ENCODE data around the gene ITPKB. TPM values are rescaled to one million over a fixed set of nuclear protein-coding genes. Genes with fewer than 3 reads are reported as not detected.

Gene ITPKB
- total RNA-seq, 1 donor: 6.2 TPM

- Histone ChIP-seq H3K4me1 (ENCODE audit: insufficient read depth, low read length) (peaks cover 5% of the 10 kb centered on the region), H3K27ac (ENCODE audit: low read depth, low read length) (no peak overlapping the region), H3K36me3 (ENCODE audit: insufficient read depth, low read length) (no peaks in the 10 kb centered on the region), H3K9me3 (ENCODE audit: low read depth, low read length) (no peaks in the 10 kb centered on the region), H3K27me3 (ENCODE audit: insufficient read depth, low read length) (no peaks in the 10 kb centered on the region), H2AFZ (ENCODE audit: low read length) (no peak overlapping the region), H3K4me2 (ENCODE audit: insufficient read depth, low read length) (no peak overlapping the region), H3K79me2 (ENCODE audit: insufficient read depth, low read length) (no peaks in the 10 kb centered on the region), H3K4me3 (ENCODE audit: insufficient read depth, low read length) (no peak overlapping the region), H4K20me1 (ENCODE audit: insufficient read depth, low read length) (no peaks in the 10 kb centered on the region)
- peak; percentile 59 for DNase-seq (ENCODE audit: insufficient read length, low spot score, missing footprints)
- no peak for TF ChIP-seq CTCF (IDR thresholded peaks at IDR 0.05; ENCODE audit: extremely low read depth, low read depth, low read length)
These were observed 46.3 kb downstream of the ITPKB start for GRCh38 chr1:226692823-226693222.

- no peak overlapping the region for H2AFZ ChIP-seq (ENCODE audit: low read length)
- no peak overlapping the region for H3K4me2 ChIP-seq (ENCODE audit: insufficient read depth, low read length)
- no peaks in the 10 kb centered on the region for H4K20me1 ChIP-seq (ENCODE audit: insufficient read depth, low read length)
- H3K79me2 ChIP-seq (ENCODE audit: insufficient read depth, low read length): no peaks in the 10 kb centered on the region
- no peak overlapping the region for H3K27ac ChIP-seq (ENCODE audit: low read depth, low read length)
- H3K4me3 ChIP-seq (ENCODE audit: insufficient read depth, low read length): no peak overlapping the region
- H3K4me1 ChIP-seq (ENCODE audit: insufficient read depth, low read length): peaks cover 5% of the 10 kb centered on the region
- no peaks in the 10 kb centered on the region for H3K27me3 ChIP-seq (ENCODE audit: insufficient read depth, low read length)
- no peak for TF ChIP-seq CTCF (IDR thresholded peaks at IDR 0.05; ENCODE audit: extremely low read depth, low read depth, low read length)
- no peak for DNase-seq (ENCODE audit: insufficient read length, low spot score, missing footprints)
- no peaks in the 10 kb centered on the region for H3K36me3 ChIP-seq (ENCODE audit: insufficient read depth, low read length)
- H3K9me3 ChIP-seq (ENCODE audit: low read depth, low read length): no peaks in the 10 kb centered on the region
These were observed 46.9 kb downstream of the ITPKB start for GRCh38 chr1:226692051-226692792.

- H3K4me3 ChIP-seq (ENCODE audit: insufficient read depth, low read length): no peak overlapping the region
- H3K79me2 ChIP-seq (ENCODE audit: insufficient read depth, low read length): no peaks in the 10 kb centered on the region
- H2AFZ ChIP-seq (ENCODE audit: low read length): no peak overlapping the region
- no peak overlapping the region for H3K27ac ChIP-seq (ENCODE audit: low read depth, low read length)
- no peak for DNase-seq (ENCODE audit: insufficient read length, low spot score, missing footprints)
- H3K36me3 ChIP-seq (ENCODE audit: insufficient read depth, low read length): no peaks in the 10 kb centered on the region
- H3K4me2 ChIP-seq (ENCODE audit: insufficient read depth, low read length): no peak overlapping the region
- TF ChIP-seq CTCF (IDR thresholded peaks at IDR 0.05; ENCODE audit: extremely low read depth, low read depth, low read length): no peak
- H4K20me1 ChIP-seq (ENCODE audit: insufficient read depth, low read length): no peaks in the 10 kb centered on the region
- H3K9me3 ChIP-seq (ENCODE audit: low read depth, low read length): no peaks in the 10 kb centered on the region
- no peaks in the 10 kb centered on the region for H3K4me1 ChIP-seq (ENCODE audit: insufficient read depth, low read length)
- H3K27me3 ChIP-seq (ENCODE audit: insufficient read depth, low read length): no peaks in the 10 kb centered on the region
These were observed 47.8 kb downstream of the ITPKB start for GRCh38 chr1:226691247-226691646.

GRCh38 chr1:226690460-226690982, 48.6 kb downstream of the ITPKB start:
- Histone ChIP-seq H3K36me3 (ENCODE audit: insufficient read depth, low read length) (no peaks in the 10 kb centered on the region), H3K4me2 (ENCODE audit: insufficient read depth, low read length) (no peak overlapping the region), H2AFZ (ENCODE audit: low read length) (no peak overlapping the region), H3K27ac (ENCODE audit: low read depth, low read length) (no peak overlapping the region), H3K27me3 (ENCODE audit: insufficient read depth, low read length) (no peaks in the 10 kb centered on the region), H3K9me3 (ENCODE audit: low read depth, low read length) (no peaks in the 10 kb centered on the region), H3K79me2 (ENCODE audit: insufficient read depth, low read length) (no peaks in the 10 kb centered on the region), H4K20me1 (ENCODE audit: insufficient read depth, low read length) (no peaks in the 10 kb centered on the region), H3K4me3 (ENCODE audit: insufficient read depth, low read length) (no peak overlapping the region), H3K4me1 (ENCODE audit: insufficient read depth, low read length) (no peaks in the 10 kb centered on the region)
- TF ChIP-seq CTCF (IDR thresholded peaks at IDR 0.05; ENCODE audit: extremely low read depth, low read depth, low read length): no peak
- no peak for DNase-seq (ENCODE audit: insufficient read length, low spot score, missing footprints)
